GM11168 (cell line): ENCODE data around the gene TRIM51.
"Not testable (repeated sequence)": the region's sequence is repeated elsewhere in the genome, so short reads cannot be mapped to it uniquely, and the experiment has no call there.

ENCODE experiments used
- in situ Hi-C: fragments of 300-500 bp; cut with MboI; formaldehyde crosslinking; loops from one replicate; pipeline ENCODE4 v1.12.0; 2022; ENCODE audit warnings: low sequenced_read_pairs; ENCODE audit not compliant: unreplicated experiment

Gene TRIM51

GRCh38 chr11:55882997-55883396 lies at the start of gene TRIM51:
TRIM51 (plus strand) TSS chr11:55883297; CDS start chr11:55885429, 2,132 bp downstream.
- in situ Hi-C loops: not testable (repeated sequence)

GRCh38 chr11:55838452-55838851 lies 44.6 kb upstream of the TRIM51 start, which contains the start of gene OR5D16:
OR5D16 (plus strand) TSS chr11:55838752; CDS start chr11:55838752, 0 bp downstream.
- in situ Hi-C loops: no loop called here

GRCh38 chr11:55847453-55847852 lies 35.6 kb upstream of the TRIM51 start:
- in situ Hi-C loops: no loop called here

GRCh38 chr11:55849037-55849436 lies 34.1 kb upstream of the TRIM51 start:
- in situ Hi-C loops: no loop called here

GRCh38 chr11:55852141-55852540 lies 31.0 kb upstream of the TRIM51 start:
- in situ Hi-C loops: no loop called here

- in situ Hi-C loops: no loop called here
Observed at GRCh38 chr11:55854704-55855103, 28.4 kb upstream of the TRIM51 start.

- in situ Hi-C loops: not testable (repeated sequence)
Observed at GRCh38 chr11:55867354-55867753, 15.7 kb upstream of the TRIM51 start.

GRCh38 chr11:55872731-55873130 lies 10.4 kb upstream of the TRIM51 start:
- in situ Hi-C loops: not testable (repeated sequence)

- in situ Hi-C loops: not testable (repeated sequence)
Observed at GRCh38 chr11:55873146-55873545, 10.0 kb upstream of the TRIM51 start.

- in situ Hi-C loops: not testable (repeated sequence)
Observed at GRCh38 chr11:55884995-55885394, 1.9 kb downstream of the TRIM51 start.

GRCh38 chr11:55885481-55885880 lies 2.4 kb downstream of the TRIM51 start:
- in situ Hi-C loops: not testable (repeated sequence)

GRCh38 chr11:55895216-55895615 lies 12.1 kb downstream of the TRIM51 start:
- in situ Hi-C loops: no loop called here

GRCh38 chr11:55902308-55902707 lies 19.2 kb downstream of the TRIM51 start:
- in situ Hi-C loops: no loop called here

GRCh38 chr11:55914482-55914881 lies 31.4 kb downstream of the TRIM51 start, which contains the start of gene OR5W2:
OR5W2 (minus strand) TSS chr11:55914582; CDS start chr11:55914582, 0 bp downstream.
- in situ Hi-C loops: no loop called here

- in situ Hi-C loops: no loop called here
Observed at GRCh38 chr11:55920537-55920936, 37.4 kb downstream of the TRIM51 start.

GRCh38 chr11:55936300-55936699 lies 53.2 kb downstream of the TRIM51 start, which contains the start of gene OR5I1:
OR5I1 (minus strand) TSS chr11:55936400; CDS start chr11:55936400, 0 bp downstream.
- in situ Hi-C loops: loop anchor here (25.0 kb wide), 1 partner anchor 851 kb away; no protein-coding TSS in a partner anchor
